ENCODE data around the gene ANXA1.

Gene ANXA1

DNA sequence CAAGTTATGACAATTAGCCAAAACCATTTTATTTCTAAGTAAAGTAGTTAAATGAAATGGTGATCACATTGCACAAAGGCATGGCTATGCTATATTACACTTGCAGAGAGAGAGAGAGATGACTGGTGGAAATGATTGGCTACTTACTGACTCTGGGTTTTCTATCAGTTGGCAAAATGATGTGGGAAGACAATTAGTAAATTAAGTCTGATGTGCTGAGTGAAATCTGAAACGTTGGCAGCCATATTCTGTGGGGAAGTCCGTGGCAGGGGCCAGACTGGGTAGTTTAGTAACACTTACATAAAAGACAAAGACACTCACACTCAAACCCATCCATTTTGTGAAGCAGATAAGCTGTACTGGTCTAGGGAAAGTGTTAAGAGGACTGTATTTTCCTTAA, 61.6 kb downstream of the ANXA1 start:
- H3K4me3 ChIP-seq (ENCODE audit: low read length): no peak overlapping the region
- H2AFZ ChIP-seq (ENCODE audit: low read depth, low read length): no peak overlapping the region
- no peaks in the 10 kb centered on the region for H3K27me3 ChIP-seq (ENCODE audit: insufficient read depth, low read length)

DNA sequence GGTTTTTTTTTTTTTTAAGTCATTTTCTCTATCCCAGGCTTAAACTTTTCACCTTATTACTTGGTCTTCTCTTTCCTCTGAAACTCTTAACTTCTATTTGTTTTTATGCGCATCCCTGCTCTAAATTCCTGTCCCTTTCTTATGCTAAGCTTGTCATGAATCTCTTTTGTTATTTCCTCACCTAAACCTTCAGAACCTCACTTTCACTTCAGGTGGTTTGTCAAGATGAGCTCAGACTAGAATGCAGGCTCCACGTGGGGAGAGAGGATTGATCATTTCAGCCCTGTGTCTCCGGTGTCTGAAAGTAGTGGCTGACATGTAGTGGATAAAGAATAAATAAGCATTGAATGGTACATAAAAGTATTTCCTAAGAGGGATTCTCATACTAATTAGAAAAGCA, 63.6 kb downstream of the ANXA1 start:
- no peak overlapping the region for H3K4me3 ChIP-seq (ENCODE audit: low read length)
- no peaks in the 10 kb centered on the region for H3K27me3 ChIP-seq (ENCODE audit: insufficient read depth, low read length)
- no peak overlapping the region for H2AFZ ChIP-seq (ENCODE audit: low read depth, low read length)
- no peaks in the 10 kb centered on the region for H3K36me3 ChIP-seq (ENCODE audit: insufficient read depth, low read length)
- H3K9me3 ChIP-seq (ENCODE audit: low read length): peaks cover 6% of the 10 kb centered on the region
- H3K4me1 ChIP-seq (ENCODE audit: insufficient read depth, low read length): no peaks in the 10 kb centered on the region

More for the DNA sequence above, 61.6 kb downstream of the ANXA1 start:
- no peaks in the 10 kb centered on the region for H3K9me3 ChIP-seq (ENCODE audit: low read length)
- H3K36me3 ChIP-seq (ENCODE audit: insufficient read depth, low read length): no peaks in the 10 kb centered on the region
- H3K4me1 ChIP-seq (ENCODE audit: insufficient read depth, low read length): no peaks in the 10 kb centered on the region

DNA sequence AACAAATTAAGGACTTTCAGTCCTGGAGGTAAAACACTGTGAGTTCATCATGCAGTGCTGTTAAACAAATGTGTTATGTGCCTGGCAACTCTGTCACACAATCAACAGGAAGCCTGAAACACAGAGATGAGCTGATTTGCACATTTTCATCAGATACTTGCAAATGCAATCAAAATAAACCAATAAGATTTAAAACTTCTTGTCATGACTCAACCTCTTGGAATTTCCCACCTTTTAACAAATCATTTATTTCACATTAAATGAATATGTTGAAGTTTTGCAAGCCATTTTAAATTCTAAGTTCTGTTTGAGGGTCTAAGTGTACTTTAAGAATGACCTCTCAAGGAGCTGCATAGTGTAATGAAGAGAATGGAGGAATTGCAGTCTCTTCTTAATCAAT, 64.4 kb downstream of the ANXA1 start:
- Histone ChIP-seq H3K4me1 (ENCODE audit: insufficient read depth, low read length) (no peaks in the 10 kb centered on the region), H3K36me3 (ENCODE audit: insufficient read depth, low read length) (no peaks in the 10 kb centered on the region), H3K4me3 (ENCODE audit: low read length) (no peak overlapping the region), H3K9me3 (ENCODE audit: low read length) (peaks cover 6% of the 10 kb centered on the region), H2AFZ (ENCODE audit: low read depth, low read length) (no peak overlapping the region), H3K27me3 (ENCODE audit: insufficient read depth, low read length) (no peaks in the 10 kb centered on the region)

Data from neuron (in vitro differentiated cells).